NOMO-1 treated with dmso at 0.1 percent for 144 hours (cell line): Measurements from ENCODE around the gene ETV5.
"Not testable (repeated sequence)": the region's sequence is repeated elsewhere in the genome, so short reads cannot be mapped to it uniquely, and the experiment has no call there.

Experiments used
- DNase-seq: peaks from one replicate; lab custom pipeline; 2025; ENCODE audit not compliant: unreplicated experiment; lab: John Stamatoyannopoulos, UW

The ETV5 gene

GRCh38 chr3:186025993-186026392, 82.9 kb downstream of the ETV5 start:
- DNase-seq, result not testable (repeated sequence)

GRCh38 chr3:186025161-186025560, 83.7 kb downstream of the ETV5 start:
- DNase-seq, result no peak

GRCh38 chr3:186024210-186024609, 84.7 kb downstream of the ETV5 start:
- no peak for DNase-seq

DNA sequence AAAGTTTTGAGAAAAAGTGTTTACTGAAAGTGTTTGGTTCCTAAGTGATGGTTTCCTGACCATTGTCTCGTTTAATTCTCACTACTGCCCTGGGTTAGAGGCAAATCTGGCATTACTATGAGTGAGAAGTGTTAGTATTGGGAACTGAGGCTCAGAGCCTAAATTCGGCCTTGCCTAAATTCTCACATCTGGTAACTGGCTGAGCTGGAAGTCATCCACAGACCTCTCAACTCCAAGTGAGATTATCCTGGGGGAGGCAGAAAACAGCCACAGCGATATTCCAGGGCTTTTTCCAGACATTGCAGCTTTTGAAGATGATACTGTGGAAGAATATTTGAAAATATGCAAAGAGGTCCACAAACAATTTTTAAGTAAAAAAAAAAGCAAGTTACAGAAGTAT, 86.0 kb downstream of the ETV5 start:
- DNase-seq, result no peak

- no peak for DNase-seq
These were observed 87.1 kb downstream of the ETV5 start for GRCh38 chr3:186021673-186022362.

- not testable (repeated sequence) for DNase-seq
These were observed 87.6 kb downstream of the ETV5 start for GRCh38 chr3:186021250-186021649.

DNA sequence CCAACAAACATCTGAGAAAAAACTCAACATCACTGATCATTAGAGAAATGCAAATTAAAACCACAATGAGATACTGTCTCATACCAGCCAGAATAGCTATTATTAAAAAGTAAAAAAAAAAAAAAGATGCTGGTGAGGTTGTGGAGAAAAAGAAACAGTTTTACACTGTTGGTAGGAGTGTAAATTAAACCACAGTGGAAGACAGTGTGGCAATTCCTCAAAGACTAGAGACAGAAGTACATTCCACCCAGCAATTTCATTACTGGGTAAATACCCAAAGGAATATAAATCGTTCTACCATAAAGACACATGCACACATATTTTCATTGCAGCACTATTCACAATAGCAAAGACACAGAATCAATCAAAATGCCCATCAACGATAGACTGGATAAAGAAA, 89.6 kb downstream of the ETV5 start:
- not testable (repeated sequence) for DNase-seq

GRCh38 chr3:186014866-186015265, 94.0 kb downstream of the ETV5 start:
- DNase-seq, result no peak

DNA sequence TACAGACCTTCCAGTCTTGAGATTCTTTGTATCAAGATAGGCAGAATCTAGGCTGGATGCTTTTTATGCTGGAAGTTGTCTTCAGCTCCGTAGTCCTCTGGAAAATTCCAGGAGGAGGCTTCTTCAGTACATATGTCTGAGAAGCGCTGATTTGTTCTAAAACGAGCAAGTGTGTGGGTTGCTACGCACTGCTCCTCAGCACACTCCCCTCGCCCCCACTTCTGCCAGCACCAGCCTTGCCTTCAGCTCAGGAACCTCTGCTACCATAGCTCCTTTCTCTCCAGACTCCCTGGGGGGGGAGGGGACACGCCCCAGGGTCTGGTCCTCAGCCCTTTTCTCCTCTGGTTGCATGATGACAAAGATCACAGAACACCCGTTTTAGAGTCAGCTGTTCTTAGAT, 95.6 kb downstream of the ETV5 start:
- no peak for DNase-seq

DNA sequence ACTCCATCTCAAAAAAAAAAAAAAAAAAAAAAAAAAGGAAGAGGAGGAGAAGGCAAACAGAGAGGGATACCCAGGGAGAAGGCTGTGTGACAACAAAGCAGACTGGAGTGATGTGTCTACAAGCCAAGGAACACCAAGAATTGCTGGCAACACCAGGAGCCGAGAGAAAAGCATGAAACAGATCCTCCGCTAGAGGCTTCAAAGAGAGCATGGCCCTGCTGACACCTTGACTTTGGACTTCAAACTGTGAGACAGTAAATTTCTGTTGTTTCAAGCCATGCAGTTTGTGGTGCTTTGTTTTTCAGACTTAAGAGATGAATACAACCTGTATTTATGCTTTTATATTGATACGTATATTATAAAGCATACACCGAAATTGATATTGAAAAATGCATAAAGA, 96.8 kb downstream of the ETV5 start:
- no peak for DNase-seq

GRCh38 chr3:186004671-186005070, 104.2 kb downstream of the ETV5 start:
- no peak for DNase-seq

- no peak for DNase-seq
These were observed 104.7 kb downstream of the ETV5 start for GRCh38 chr3:186004209-186004608.

- no peak for DNase-seq
These were observed 105.3 kb downstream of the ETV5 start for GRCh38 chr3:186003610-186004009.

DNA sequence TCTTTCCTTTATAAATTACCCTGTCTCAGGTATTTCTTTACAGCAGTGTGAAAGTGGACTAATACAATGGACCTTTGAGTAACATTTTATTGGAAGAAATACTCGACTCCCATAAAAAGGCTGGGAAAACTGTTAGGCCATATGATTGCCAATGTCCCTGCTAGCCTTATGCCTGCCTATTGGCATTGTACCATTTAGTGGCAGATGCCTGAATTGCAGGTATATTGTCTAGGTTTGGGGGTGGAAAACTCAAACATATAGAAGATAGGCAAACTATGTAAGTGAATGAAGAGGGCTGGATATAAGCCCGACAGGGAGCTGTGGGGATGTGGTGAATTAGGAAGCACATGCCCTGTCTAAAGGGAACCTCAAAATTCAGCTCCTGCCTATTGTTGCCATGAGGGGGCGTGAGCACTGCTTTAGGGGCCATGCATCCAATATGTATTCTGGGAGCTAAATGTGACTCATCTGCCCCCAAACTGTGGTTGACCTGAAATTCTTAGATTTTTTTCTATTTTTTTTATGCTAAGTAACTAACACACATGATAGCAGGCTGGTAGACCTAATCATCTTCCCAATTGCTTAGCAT, 105.9 kb downstream of the ETV5 start:
- no peak for DNase-seq

DNA sequence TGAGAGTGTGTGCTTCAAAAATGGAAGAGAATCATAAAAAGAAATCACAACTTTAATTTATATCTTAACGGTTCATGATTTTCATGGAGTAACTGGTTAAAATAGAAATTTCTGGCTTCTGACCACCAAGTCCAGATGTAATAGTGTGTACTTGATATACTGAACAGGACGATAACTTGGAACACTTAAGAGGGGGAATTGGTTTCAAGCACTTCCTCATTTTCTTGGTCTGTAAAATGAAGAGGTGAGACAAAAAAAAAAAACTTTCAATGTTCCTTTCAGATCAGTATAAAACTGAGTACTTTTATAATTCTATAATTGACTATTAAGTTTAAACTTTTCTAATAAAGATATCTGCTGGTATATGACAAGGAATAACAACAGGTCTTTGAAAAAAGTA, 107.0 kb downstream of the ETV5 start:
- DNase-seq, result no peak

DNA sequence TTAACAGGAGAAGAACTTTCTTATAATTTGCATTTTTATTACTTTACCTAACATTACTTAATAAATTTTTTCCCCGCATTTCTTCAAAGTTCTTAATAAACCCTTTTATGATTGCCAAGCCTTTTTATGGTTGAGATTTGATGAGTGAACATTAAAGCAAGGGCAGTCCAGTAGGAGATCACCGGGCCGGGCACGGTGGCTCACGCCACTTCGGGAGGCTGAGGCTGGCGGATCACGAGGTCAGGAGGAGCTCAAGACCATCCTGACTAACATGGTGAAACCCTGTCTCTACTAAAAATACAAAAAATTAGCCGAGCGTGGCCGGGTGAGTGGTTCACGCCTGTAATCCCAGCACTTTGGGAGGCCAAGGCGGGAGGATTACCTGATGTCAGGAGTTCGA, 109.7 kb downstream of the ETV5 start:
- DNase-seq, result no peak

DNA sequence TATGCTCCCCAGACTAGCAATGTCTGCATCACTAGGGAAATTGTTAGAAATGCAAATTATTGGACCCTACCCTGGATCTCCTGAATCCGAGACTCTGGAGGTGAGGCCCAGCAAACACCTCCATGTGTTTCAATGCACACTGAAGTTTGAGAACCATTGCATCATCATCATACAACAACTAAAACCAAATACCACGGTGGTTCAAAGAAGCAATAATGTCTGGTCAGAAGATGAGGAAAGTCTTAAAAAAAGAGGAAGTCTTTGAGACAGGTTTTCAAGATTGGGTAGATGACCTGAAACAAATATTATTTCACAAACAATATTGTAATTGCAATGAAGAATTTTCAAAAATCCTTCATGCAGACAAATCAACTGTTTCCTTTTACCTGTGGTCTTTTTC, 110.8 kb downstream of the ETV5 start:
- peak; percentile 73 for DNase-seq

GRCh38 chr3:185997130-185997529, 111.8 kb downstream of the ETV5 start:
- no peak for DNase-seq
